ENCODE results near the gene AGPAT1. TPM values are rescaled to one million over a fixed set of nuclear protein-coding genes. Genes with fewer than 3 reads are reported as not detected.

AGPAT1 gene
- total RNA-seq, 1 experiment from 2014 or later: 84.5 TPM

- TF ChIP-seq, protein P1, sequence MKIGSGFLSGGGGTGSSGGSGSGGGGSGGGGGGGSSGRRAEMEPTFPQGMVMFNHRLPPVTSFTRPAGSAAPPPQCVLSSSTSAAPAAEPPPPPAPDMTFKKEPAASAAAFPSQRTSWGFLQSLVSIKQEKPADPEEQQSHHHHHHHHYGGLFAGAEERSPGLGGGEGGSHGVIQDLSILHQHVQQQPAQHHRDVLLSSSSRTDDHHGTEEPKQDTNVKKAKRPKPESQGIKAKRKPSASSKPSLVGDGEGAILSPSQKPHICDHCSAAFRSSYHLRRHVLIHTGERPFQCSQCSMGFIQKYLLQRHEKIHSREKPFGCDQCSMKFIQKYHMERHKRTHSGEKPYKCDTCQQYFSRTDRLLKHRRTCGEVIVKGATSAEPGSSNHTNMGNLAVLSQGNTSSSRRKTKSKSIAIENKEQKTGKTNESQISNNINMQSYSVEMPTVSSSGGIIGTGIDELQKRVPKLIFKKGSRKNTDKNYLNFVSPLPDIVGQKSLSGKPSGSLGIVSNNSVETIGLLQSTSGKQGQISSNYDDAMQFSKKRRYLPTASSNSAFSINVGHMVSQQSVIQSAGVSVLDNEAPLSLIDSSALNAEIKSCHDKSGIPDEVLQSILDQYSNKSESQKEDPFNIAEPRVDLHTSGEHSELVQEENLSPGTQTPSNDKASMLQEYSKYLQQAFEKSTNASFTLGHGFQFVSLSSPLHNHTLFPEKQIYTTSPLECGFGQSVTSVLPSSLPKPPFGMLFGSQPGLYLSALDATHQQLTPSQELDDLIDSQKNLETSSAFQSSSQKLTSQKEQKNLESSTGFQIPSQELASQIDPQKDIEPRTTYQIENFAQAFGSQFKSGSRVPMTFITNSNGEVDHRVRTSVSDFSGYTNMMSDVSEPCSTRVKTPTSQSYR (CRISPR knock-in tag; IDR thresholded peaks at IDR 0.05): no peak
- TF ChIP-seq PRDM15 (CRISPR knock-in tag; IDR thresholded peaks at IDR 0.05): no peak
- peak; percentile 76 for TF ChIP-seq SP1 (CRISPR knock-in tag; conservative IDR thresholded peaks at IDR 0.05)
- TF ChIP-seq ZNF671 (CRISPR knock-in tag; IDR thresholded peaks at IDR 0.05): no peak
- TF ChIP-seq KAT7 (CRISPR knock-in tag; IDR thresholded peaks at IDR 0.05; ENCODE audit: borderline replicate concordance): no peak
- TF ChIP-seq ZNF425 (CRISPR knock-in tag; conservative IDR thresholded peaks at IDR 0.05): no peak
- TF ChIP-seq CBFB (CRISPR knock-in tag; IDR thresholded peaks at IDR 0.05; ENCODE audit: low read depth): no peak
- TF ChIP-seq FOXP4 (CRISPR knock-in tag; IDR thresholded peaks at IDR 0.05): no peak
- TF ChIP-seq ZNF138 (CRISPR knock-in tag; conservative IDR thresholded peaks at IDR 0.05): no peak
- TF ChIP-seq ZNF121 (CRISPR knock-in tag; IDR thresholded peaks at IDR 0.05): no peak
- TF ChIP-seq MXD4 (CRISPR knock-in tag; IDR thresholded peaks at IDR 0.05; ENCODE audit: borderline replicate concordance): no peak
- no peak for TF ChIP-seq GABPB1 (CRISPR knock-in tag; IDR thresholded peaks at IDR 0.05)
- TF ChIP-seq, protein P2, sequence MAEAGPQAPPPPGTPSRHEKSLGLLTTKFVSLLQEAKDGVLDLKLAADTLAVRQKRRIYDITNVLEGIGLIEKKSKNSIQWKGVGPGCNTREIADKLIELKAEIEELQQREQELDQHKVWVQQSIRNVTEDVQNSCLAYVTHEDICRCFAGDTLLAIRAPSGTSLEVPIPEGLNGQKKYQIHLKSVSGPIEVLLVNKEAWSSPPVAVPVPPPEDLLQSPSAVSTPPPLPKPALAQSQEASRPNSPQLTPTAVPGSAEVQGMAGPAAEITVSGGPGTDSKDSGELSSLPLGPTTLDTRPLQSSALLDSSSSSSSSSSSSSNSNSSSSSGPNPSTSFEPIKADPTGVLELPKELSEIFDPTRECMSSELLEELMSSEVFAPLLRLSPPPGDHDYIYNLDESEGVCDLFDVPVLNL (CRISPR knock-in tag; IDR thresholded peaks at IDR 0.05; ENCODE audit: borderline replicate concordance, low read depth): no peak
- TF ChIP-seq TEAD1 (CRISPR knock-in tag; IDR thresholded peaks at IDR 0.05): no peak; the same call in 1 of the 2 replicates
- TF ChIP-seq, protein P3, sequence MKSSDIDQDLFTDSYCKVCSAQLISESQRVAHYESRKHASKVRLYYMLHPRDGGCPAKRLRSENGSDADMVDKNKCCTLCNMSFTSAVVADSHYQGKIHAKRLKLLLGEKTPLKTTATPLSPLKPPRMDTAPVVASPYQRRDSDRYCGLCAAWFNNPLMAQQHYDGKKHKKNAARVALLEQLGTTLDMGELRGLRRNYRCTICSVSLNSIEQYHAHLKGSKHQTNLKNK (CRISPR knock-in tag; IDR thresholded peaks at IDR 0.05): no peak
- peak; percentile 57; the same call in 1 of the 2 replicates for TF ChIP-seq E2F5 (CRISPR knock-in tag; IDR thresholded peaks at IDR 0.05)
- no peak for TF ChIP-seq NFATC4 (CRISPR knock-in tag; IDR thresholded peaks at IDR 0.05)
- TF ChIP-seq ARID4B (CRISPR knock-in tag; IDR thresholded peaks at IDR 0.05; ENCODE audit: borderline replicate concordance): no peak
These were observed at the start of gene AGPAT1 (continued) for GRCh38 chr6:32175711-32176475.

All from WTC11 (cell line).